Neuron (in vitro differentiated cells): ENCODE data around the gene TLR8.

Experiments
- H2AFZ ChIP-seq: one replicate; pipeline ENCODE4 v1.6.1; 2013; ENCODE audit warnings: low read depth, mild to moderate bottlenecking, inconsistent platforms, low read length, moderate library complexity
- H3K27me3 ChIP-seq: one replicate; pipeline ENCODE4 v1.6.1; 2013; ENCODE audit warnings: low read length; ENCODE audit not compliant: insufficient read depth
- H3K36me3 ChIP-seq: one replicate; pipeline ENCODE4 v1.6.1; 2013; ENCODE audit warnings: low read length; ENCODE audit not compliant: insufficient read depth
- H3K4me1 ChIP-seq: one replicate; pipeline ENCODE4 v1.6.1; 2013; ENCODE audit warnings: low read length; ENCODE audit not compliant: insufficient read depth
- H3K4me3 ChIP-seq: 2 replicates; pipeline ENCODE4 v1.5.1; 2013; ENCODE audit warnings: mild to moderate bottlenecking, low read length, moderate library complexity
- H3K9me3 ChIP-seq: one replicate; pipeline ENCODE4 v1.6.1; 2013; ENCODE audit warnings: low read length

Gene TLR8

GRCh38 chrX:12910423-12911121, 4.2 kb downstream of the TLR8 start:
- no peak overlapping the region for H3K4me3 ChIP-seq
- peaks cover 6% of the 10 kb centered on the region for H3K27me3 ChIP-seq
- H2AFZ ChIP-seq, result no peak overlapping the region
- H3K4me1 ChIP-seq, result no peaks in the 10 kb centered on the region
- H3K36me3 ChIP-seq, result no peaks in the 10 kb centered on the region
- H3K9me3 ChIP-seq, result no peaks in the 10 kb centered on the region

GRCh38 chrX:12911122-12911470, 4.7 kb downstream of the TLR8 start:
- no peaks in the 10 kb centered on the region for H3K9me3 ChIP-seq
- no peak overlapping the region for H2AFZ ChIP-seq
- H3K4me3 ChIP-seq, result no peak overlapping the region
- no peaks in the 10 kb centered on the region for H3K36me3 ChIP-seq
- peaks cover 3% of the 10 kb centered on the region for H3K27me3 ChIP-seq
- no peaks in the 10 kb centered on the region for H3K4me1 ChIP-seq

- no peaks in the 10 kb centered on the region for H3K36me3 ChIP-seq
- no peak overlapping the region for H3K4me3 ChIP-seq
- H3K4me1 ChIP-seq, result no peaks in the 10 kb centered on the region
- no peak overlapping the region for H2AFZ ChIP-seq
- no peaks in the 10 kb centered on the region for H3K9me3 ChIP-seq
- peaks cover 3% of the 10 kb centered on the region for H3K27me3 ChIP-seq
Measured at GRCh38 chrX:12912791-12913482, 6.5 kb downstream of the TLR8 start.

DNA sequence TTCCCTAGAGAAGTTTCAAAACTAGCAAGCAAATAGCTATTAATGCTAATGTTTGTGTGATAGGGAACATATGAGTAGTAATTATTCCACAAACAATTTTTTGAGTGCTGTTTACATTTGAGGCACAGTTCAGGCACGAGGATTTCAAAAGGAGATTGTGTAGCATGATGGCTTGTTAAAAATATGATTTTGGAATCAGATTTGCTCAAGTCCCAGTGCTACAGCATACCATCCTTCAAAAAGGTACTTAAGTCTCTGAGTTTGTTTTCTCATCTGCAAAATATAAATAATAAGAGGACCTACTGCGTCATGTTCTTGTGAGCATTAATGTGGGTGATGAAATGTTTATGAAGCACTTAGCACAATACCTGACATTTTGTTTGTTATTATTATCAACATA, 11.3 kb downstream of the TLR8 start:
- Histone ChIP-seq H3K27me3 (peaks cover 3% of the 10 kb centered on the region), H3K36me3 (no peaks in the 10 kb centered on the region), H3K9me3 (no peaks in the 10 kb centered on the region), H3K4me3 (no peak overlapping the region), H2AFZ (no peak overlapping the region), H3K4me1 (no peaks in the 10 kb centered on the region)

DNA sequence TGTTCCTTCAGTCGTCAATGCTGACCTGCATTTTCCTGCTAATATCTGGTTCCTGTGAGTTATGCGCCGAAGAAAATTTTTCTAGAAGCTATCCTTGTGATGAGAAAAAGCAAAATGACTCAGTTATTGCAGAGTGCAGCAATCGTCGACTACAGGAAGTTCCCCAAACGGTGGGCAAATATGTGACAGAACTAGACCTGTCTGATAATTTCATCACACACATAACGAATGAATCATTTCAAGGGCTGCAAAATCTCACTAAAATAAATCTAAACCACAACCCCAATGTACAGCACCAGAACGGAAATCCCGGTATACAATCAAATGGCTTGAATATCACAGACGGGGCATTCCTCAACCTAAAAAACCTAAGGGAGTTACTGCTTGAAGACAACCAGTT, 12.6 kb downstream of the TLR8 start:
- Histone ChIP-seq H3K4me3 (no peak overlapping the region), H3K9me3 (no peaks in the 10 kb centered on the region), H3K36me3 (no peaks in the 10 kb centered on the region), H3K27me3 (peaks cover 3% of the 10 kb centered on the region), H2AFZ (no peak overlapping the region), H3K4me1 (no peaks in the 10 kb centered on the region)

DNA sequence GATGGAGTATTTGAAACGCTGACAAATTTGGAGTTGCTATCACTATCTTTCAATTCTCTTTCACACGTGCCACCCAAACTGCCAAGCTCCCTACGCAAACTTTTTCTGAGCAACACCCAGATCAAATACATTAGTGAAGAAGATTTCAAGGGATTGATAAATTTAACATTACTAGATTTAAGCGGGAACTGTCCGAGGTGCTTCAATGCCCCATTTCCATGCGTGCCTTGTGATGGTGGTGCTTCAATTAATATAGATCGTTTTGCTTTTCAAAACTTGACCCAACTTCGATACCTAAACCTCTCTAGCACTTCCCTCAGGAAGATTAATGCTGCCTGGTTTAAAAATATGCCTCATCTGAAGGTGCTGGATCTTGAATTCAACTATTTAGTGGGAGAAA, 13.2 kb downstream of the TLR8 start:
- H3K4me3 ChIP-seq, result no peak overlapping the region
- H2AFZ ChIP-seq, result no peak overlapping the region
- H3K4me1 ChIP-seq, result no peaks in the 10 kb centered on the region
- no peaks in the 10 kb centered on the region for H3K9me3 ChIP-seq
- H3K36me3 ChIP-seq, result no peaks in the 10 kb centered on the region
- peaks cover 3% of the 10 kb centered on the region for H3K27me3 ChIP-seq

DNA sequence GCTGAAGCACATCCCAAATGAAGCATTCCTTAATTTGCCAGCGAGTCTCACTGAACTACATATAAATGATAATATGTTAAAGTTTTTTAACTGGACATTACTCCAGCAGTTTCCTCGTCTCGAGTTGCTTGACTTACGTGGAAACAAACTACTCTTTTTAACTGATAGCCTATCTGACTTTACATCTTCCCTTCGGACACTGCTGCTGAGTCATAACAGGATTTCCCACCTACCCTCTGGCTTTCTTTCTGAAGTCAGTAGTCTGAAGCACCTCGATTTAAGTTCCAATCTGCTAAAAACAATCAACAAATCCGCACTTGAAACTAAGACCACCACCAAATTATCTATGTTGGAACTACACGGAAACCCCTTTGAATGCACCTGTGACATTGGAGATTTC, 14.6 kb downstream of the TLR8 start:
- Histone ChIP-seq H3K36me3 (no peaks in the 10 kb centered on the region), H3K4me3 (no peak overlapping the region), H2AFZ (no peak overlapping the region), H3K4me1 (no peaks in the 10 kb centered on the region), H3K9me3 (no peaks in the 10 kb centered on the region), H3K27me3 (peaks cover 2% of the 10 kb centered on the region)

DNA sequence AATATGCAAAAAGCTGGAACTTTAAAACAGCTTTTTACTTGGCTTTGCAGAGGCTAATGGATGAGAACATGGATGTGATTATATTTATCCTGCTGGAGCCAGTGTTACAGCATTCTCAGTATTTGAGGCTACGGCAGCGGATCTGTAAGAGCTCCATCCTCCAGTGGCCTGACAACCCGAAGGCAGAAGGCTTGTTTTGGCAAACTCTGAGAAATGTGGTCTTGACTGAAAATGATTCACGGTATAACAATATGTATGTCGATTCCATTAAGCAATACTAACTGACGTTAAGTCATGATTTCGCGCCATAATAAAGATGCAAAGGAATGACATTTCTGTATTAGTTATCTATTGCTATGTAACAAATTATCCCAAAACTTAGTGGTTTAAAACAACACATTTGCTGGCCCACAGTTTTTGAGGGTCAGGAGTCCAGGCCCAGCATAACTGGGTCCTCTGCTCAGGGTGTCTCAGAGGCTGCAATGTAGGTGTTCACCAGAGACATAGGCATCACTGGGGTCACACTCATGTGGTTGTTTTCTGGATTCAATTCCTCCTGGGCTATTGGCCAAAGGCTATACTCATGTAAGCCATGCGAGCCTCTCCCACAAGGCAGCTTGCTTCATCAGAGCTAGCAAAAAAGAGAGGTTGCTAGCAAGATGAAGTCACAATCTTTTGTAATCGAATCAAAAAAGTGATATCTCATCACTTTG, 15.6 kb downstream of the TLR8 start:
- H3K4me3 ChIP-seq, result no peak overlapping the region
- H3K4me1 ChIP-seq, result no peaks in the 10 kb centered on the region
- no peaks in the 10 kb centered on the region for H3K9me3 ChIP-seq
- H3K27me3 ChIP-seq, result peaks cover 2% of the 10 kb centered on the region
- no peak overlapping the region for H2AFZ ChIP-seq
- H3K36me3 ChIP-seq, result no peaks in the 10 kb centered on the region

- Histone ChIP-seq H3K4me1 (no peaks in the 10 kb centered on the region), H3K27me3 (peaks cover 2% of the 10 kb centered on the region), H3K36me3 (no peaks in the 10 kb centered on the region), H2AFZ (no peak overlapping the region), H3K4me3 (no peak overlapping the region), H3K9me3 (no peaks in the 10 kb centered on the region)
Measured at GRCh38 chrX:12922599-12922919, 16.1 kb downstream of the TLR8 start.

- H3K4me3 ChIP-seq, result no peak overlapping the region
- no peaks in the 10 kb centered on the region for H3K4me1 ChIP-seq
- peaks cover 2% of the 10 kb centered on the region for H3K27me3 ChIP-seq
- H3K9me3 ChIP-seq, result no peaks in the 10 kb centered on the region
- H3K36me3 ChIP-seq, result no peaks in the 10 kb centered on the region
- no peak overlapping the region for H2AFZ ChIP-seq
Measured at GRCh38 chrX:12929701-12930100, 23.3 kb downstream of the TLR8 start.

- Histone ChIP-seq H3K4me1 (no peaks in the 10 kb centered on the region), H3K9me3 (no peaks in the 10 kb centered on the region), H3K4me3 (no peak overlapping the region), H3K27me3 (peaks cover 2% of the 10 kb centered on the region), H2AFZ (no peak overlapping the region), H3K36me3 (no peaks in the 10 kb centered on the region)
Measured at GRCh38 chrX:12930150-12930549, 23.7 kb downstream of the TLR8 start.

GRCh38 chrX:12932244-12932643, 25.8 kb downstream of the TLR8 start:
- Histone ChIP-seq H3K36me3 (no peaks in the 10 kb centered on the region), H3K4me3 (no peak overlapping the region), H3K9me3 (peaks cover 2% of the 10 kb centered on the region), H3K27me3 (peaks cover 2% of the 10 kb centered on the region), H2AFZ (no peak overlapping the region), H3K4me1 (no peaks in the 10 kb centered on the region)

GRCh38 chrX:12934850-12935249, 28.4 kb downstream of the TLR8 start:
- no peak overlapping the region for H3K4me3 ChIP-seq
- H2AFZ ChIP-seq, result no peak overlapping the region
- peaks cover 2% of the 10 kb centered on the region for H3K27me3 ChIP-seq
- H3K9me3 ChIP-seq, result peaks cover 2% of the 10 kb centered on the region
- no peaks in the 10 kb centered on the region for H3K36me3 ChIP-seq
- no peaks in the 10 kb centered on the region for H3K4me1 ChIP-seq
